ENCODE measurements around the gene CCNL2. TPM values are rescaled to one million over a fixed set of nuclear protein-coding genes. Genes with fewer than 3 reads are reported as not detected.

The CCNL2 gene
- total RNA-seq, 1 donor from 2014 or later, result 319 TPM

- H3K27ac ChIP-seq, result no peak overlapping the region
- H3K4me3 ChIP-seq, result no peak overlapping the region
- no peak for DNase-seq (ENCODE audit: extremely low spot score in 2 of 2)
- H3K36me3 ChIP-seq, result peaks cover 0 to 33% of the 10 kb centered on the region in 2 donors
- peaks cover 26% of the 10 kb centered on the region for H3K4me1 ChIP-seq
- H3K27me3 ChIP-seq, result no peaks in the 10 kb centered on the region
- intact Hi-C loops (cut with DNase I), result no loop called here
- H3K9me3 ChIP-seq, result no peaks in the 10 kb centered on the region
- TF ChIP-seq POLR2A (IDR thresholded peaks at IDR 0.05), result no peak
- TF ChIP-seq POLR2AphosphoS5 (IDR thresholded peaks at IDR 0.05; ENCODE audit: insufficient read depth in 1 of 2, low read depth in 1 of 2), result no peak
- no peak for TF ChIP-seq CTCF (IDR thresholded peaks at IDR 0.05)
Observed at GRCh38 chr1:1340791-1341548, 58.2 kb downstream of the CCNL2 start.

- Histone ChIP-seq H3K27ac (no peak overlapping the region), H3K36me3 (peaks cover 0 to 33% of the 10 kb centered on the region in 2 donors), H3K4me1 (peaks cover 18% of the 10 kb centered on the region), H3K9me3 (no peaks in the 10 kb centered on the region), H3K27me3 (no peaks in the 10 kb centered on the region), H3K4me3 (no peak overlapping the region)
- TF ChIP-seq CTCF (IDR thresholded peaks at IDR 0.05) (no peak), POLR2A (IDR thresholded peaks at IDR 0.05) (no peak), POLR2AphosphoS5 (IDR thresholded peaks at IDR 0.05; ENCODE audit: insufficient read depth in 1 of 2, low read depth in 1 of 2) (no peak)
- DNase-seq (ENCODE audit: extremely low spot score in 2 of 2), result no peak
- intact Hi-C loops (cut with DNase I), result no loop called here
Observed at GRCh38 chr1:1340185-1340584, 59.0 kb downstream of the CCNL2 start.

DNA sequence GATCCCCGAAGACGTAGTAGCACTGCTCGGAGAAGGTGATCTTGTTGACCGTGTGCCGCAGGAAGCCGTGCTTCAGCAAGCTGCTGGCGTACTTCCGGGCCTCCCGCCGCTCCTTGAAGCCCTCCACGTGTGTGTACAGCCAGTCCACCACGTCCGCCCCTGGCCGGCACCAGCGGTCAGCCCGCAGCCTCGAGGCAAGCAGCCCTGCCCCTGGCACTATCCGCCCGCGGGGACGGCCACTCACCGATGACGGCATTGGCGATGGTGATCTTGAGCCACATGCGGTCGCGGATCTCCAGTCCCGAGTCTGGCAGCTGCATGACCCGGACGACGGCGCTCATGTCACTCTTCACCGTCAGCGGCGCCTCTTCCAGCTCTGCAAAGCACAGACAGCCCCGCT is 60.9 kb downstream of the CCNL2 start:
- H3K27me3 ChIP-seq, result no peaks in the 10 kb centered on the region
- no peak overlapping the region for H3K4me3 ChIP-seq
- intact Hi-C loops (cut with DNase I), result no loop called here
- H3K9me3 ChIP-seq, result no peaks in the 10 kb centered on the region
- no peak for DNase-seq (ENCODE audit: extremely low spot score in 2 of 2)
- H3K4me1 ChIP-seq, result peaks cover 8% of the 10 kb centered on the region
- TF ChIP-seq POLR2A (IDR thresholded peaks at IDR 0.05), result no peak
- TF ChIP-seq POLR2AphosphoS5 (IDR thresholded peaks at IDR 0.05; ENCODE audit: insufficient read depth in 1 of 2, low read depth in 1 of 2), result no peak
- TF ChIP-seq CTCF (IDR thresholded peaks at IDR 0.05), result no peak
- no peak overlapping the region for H3K27ac ChIP-seq
- H3K36me3 ChIP-seq, result peaks cover 0 to 33% of the 10 kb centered on the region in 2 donors

DNA sequence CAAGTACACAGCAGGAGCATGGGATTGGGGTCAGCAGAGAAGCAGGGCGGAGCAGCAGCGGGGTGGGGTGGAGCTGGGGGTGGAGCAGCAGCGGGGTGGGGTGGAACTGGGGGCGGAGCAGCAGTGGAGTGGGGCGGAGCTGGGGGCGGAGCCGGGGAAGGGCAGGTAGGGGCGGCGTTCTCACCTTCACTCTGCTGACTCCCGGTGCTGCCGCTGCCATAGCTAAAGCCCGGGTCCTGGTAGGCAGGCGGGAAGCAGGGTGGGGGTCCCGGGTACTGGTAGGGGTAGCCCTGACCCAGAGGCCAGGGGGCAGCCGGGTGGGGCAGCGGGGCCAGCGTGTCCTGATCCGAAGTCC is 61.4 kb downstream of the CCNL2 start:
- H3K4me3 ChIP-seq, result no peak overlapping the region
- intact Hi-C loops (cut with DNase I), result no loop called here
- H3K36me3 ChIP-seq, result peaks cover 0 to 33% of the 10 kb centered on the region in 2 donors
- TF ChIP-seq POLR2A (IDR thresholded peaks at IDR 0.05), result no peak
- no peak for TF ChIP-seq POLR2AphosphoS5 (IDR thresholded peaks at IDR 0.05; ENCODE audit: insufficient read depth in 1 of 2, low read depth in 1 of 2)
- no peak for TF ChIP-seq CTCF (IDR thresholded peaks at IDR 0.05)
- no peak overlapping the region for H3K27ac ChIP-seq
- H3K4me1 ChIP-seq, result peaks cover 13% of the 10 kb centered on the region
- H3K9me3 ChIP-seq, result no peaks in the 10 kb centered on the region
- no peak for DNase-seq (ENCODE audit: extremely low spot score in 2 of 2)
- H3K27me3 ChIP-seq, result no peaks in the 10 kb centered on the region

Measured in vagina (tissue), 2 donors.